Tibial nerve (tissue), 3 donors: ENCODE measurements around the gene TMEM120A.

Source experiments
- CTCF ChIP-seq, 5 experiments: fragments of 200-600 bp in 3 of 5; fragments of 450-650 bp in 2 of 5; sonication (generic) in 3 of 5; IDR thresholded peaks; one replicate each; pipeline ENCODE4 v1.5.1; 2016 to 2019; ENCODE audit warnings: antibody characterized with exemption in 5 of 5, mild to moderate bottlenecking in 3 of 5, moderate library complexity in 2 of 5
- POLR2A ChIP-seq, 2 donors: fragments of 450-650 bp; IDR thresholded peaks; one replicate each; pipeline ENCODE4 v1.6.1; 2017; ENCODE audit warnings: antibody characterized with exemption in 2 of 2, mild to moderate bottlenecking in 2 of 2, moderate library complexity in 2 of 2

GRCh38 chr7:75938921-75939320 is 55.5 kb downstream of the TMEM120A start:
- TF ChIP-seq CTCF (IDR thresholded peaks at IDR 0.05) = no peak
- TF ChIP-seq POLR2A (IDR thresholded peaks at IDR 0.05) = no peak
